Neural progenitor cell (in vitro differentiated cells): ENCODE data around the gene INPP5D. TPM values are rescaled to one million over a fixed set of nuclear protein-coding genes. Genes with fewer than 3 reads are reported as not detected.

Experiments used
- DNase-seq: peaks from one replicate; pipeline ENCODE4 v3.0.0-alpha.2; 2016; ENCODE audit warnings: low spot score
- H2AFZ ChIP-seq: fragments of 200-600 bp; sonication (generic); replicated peaks from 2 replicates; pipeline ENCODE4 v1.6.1; 2016; ENCODE audit warnings: antibody characterized with exemption
- H3F3A ChIP-seq: fragments of 200-600 bp; sonication (generic); 2 replicates; pipeline ENCODE4 v1.6.1; 2016; ENCODE audit warnings: antibody characterized with exemption, low read depth
- H3K27ac ChIP-seq: fragments of 200-600 bp; sonication (generic); 2 replicates; pipeline ENCODE4 v1.5.1; 2016; ENCODE audit warnings: mild to moderate bottlenecking
- H3K27me3 ChIP-seq: fragments of 200-600 bp; sonication (generic); 2 replicates; pipeline ENCODE4 v1.6.1; 2016; ENCODE audit warnings: mild to moderate bottlenecking, moderate library complexity
- H3K36me3 ChIP-seq: fragments of 200-600 bp; sonication (generic); 2 replicates; pipeline ENCODE4 v1.5.1; 2016
- H3K4me1 ChIP-seq: fragments of 200-600 bp; sonication (generic); 2 replicates; pipeline ENCODE4 v1.6.1; 2016; ENCODE audit warnings: mixed run types
- H3K4me2 ChIP-seq: fragments of 200-600 bp; sonication (generic); 2 replicates; pipeline ENCODE4 v1.6.1; 2016
- H3K4me3 ChIP-seq: fragments of 200-600 bp; sonication (generic); 2 replicates; pipeline ENCODE4 v1.5.1; 2016
- H3K79me2 ChIP-seq: fragments of 200-600 bp; sonication (generic); 2 replicates; pipeline ENCODE4 v1.6.1; 2016; ENCODE audit warnings: low read depth
- H3K9ac ChIP-seq: fragments of 200-600 bp; sonication (generic); 2 replicates; pipeline ENCODE4 v1.6.1; 2016
- H3K9me3 ChIP-seq: fragments of 200-600 bp; sonication (generic); 2 replicates; pipeline ENCODE4 v1.5.1; 2016; ENCODE audit warnings: low read depth
- H4K20me1 ChIP-seq: fragments of 200-600 bp; sonication (generic); 2 replicates; pipeline ENCODE4 v1.6.1; 2016; ENCODE audit warnings: low read depth
- H3K27ac Mint-ChIP-seq: 3 replicates; pipeline ENCODE4 v1.8.0; 2021; ENCODE audit warnings: mixed read lengths
- H3K27me3 Mint-ChIP-seq: 2 replicates; pipeline ENCODE4 v1.8.0; 2022; ENCODE audit warnings: low read depth, mild to moderate bottlenecking, inconsistent platforms, moderate library complexity, mixed read lengths; ENCODE audit not compliant: insufficient read depth
- H3K36me3 Mint-ChIP-seq: 3 replicates; pipeline ENCODE4 v1.8.0; 2021; ENCODE audit warnings: mixed read lengths
- H3K4me1 Mint-ChIP-seq: 3 replicates; pipeline ENCODE4 v1.8.0; 2021; ENCODE audit warnings: mixed read lengths
- H3K4me3 Mint-ChIP-seq: 3 replicates; pipeline ENCODE4 v1.8.0; 2021; ENCODE audit warnings: mild to moderate bottlenecking, moderate library complexity, mixed read lengths
- H3K9me3 Mint-ChIP-seq: 3 replicates; pipeline ENCODE4 v1.8.0; 2020; ENCODE audit warnings: mixed read lengths
- EZH2 ChIP-seq: fragments of 200-600 bp; sonication (generic); IDR thresholded peaks from 2 replicates; pipeline ENCODE4 v1.6.1; 2017; ENCODE audit warnings: antibody characterized with exemption, mild to moderate bottlenecking, moderate library complexity
- EZH2phosphoT487 ChIP-seq: fragments of 200-600 bp; sonication (generic); IDR thresholded peaks from 2 replicates; pipeline ENCODE4 v1.6.1; 2017; ENCODE audit warnings: antibody characterized with exemption
- total RNA-seq: library from RNA; depleted of rRNA; stranded (reverse); fragments of >200 nt; gene quantifications from 2 replicates; pipeline ENCODE4 v1.2.3, GENCODE V29; 2015; ENCODE audit warnings: low replicate concordance
- TF ChIP-seq, protein P1 (sequence below): fragments of 200-600 bp; sonication (generic); IDR thresholded peaks from 2 replicates; pipeline ENCODE4 v1.5.1; 2017; ENCODE audit warnings: antibody characterized with exemption, mild to moderate bottlenecking

The INPP5D gene
- total RNA-seq, 1 donor from 2014 or later = 4.2 TPM

GRCh38 chr2:233107011-233107410 is 46.9 kb downstream of the INPP5D start:
- Histone ChIP-seq H3K9me3 (no peaks in the 10 kb centered on the region), H3K4me3 (no peak overlapping the region), H3K36me3 (no peaks in the 10 kb centered on the region), H3F3A (no peaks in the 10 kb centered on the region), H3K9ac (no peak overlapping the region), H3K79me2 (no peaks in the 10 kb centered on the region), H3K4me2 (no peak overlapping the region), H2AFZ (no peak overlapping the region), H3K27ac (no peak overlapping the region), H4K20me1 (no peaks in the 10 kb centered on the region), H3K27me3 (no peaks in the 10 kb centered on the region), H3K4me1 (no peaks in the 10 kb centered on the region)
- H3K27me3 Mint-ChIP-seq = peaks cover 10% of the 10 kb centered on the region
- peaks cover 2% of the 10 kb centered on the region for H3K4me1 Mint-ChIP-seq
- no peak overlapping the region for H3K27ac Mint-ChIP-seq
- TF ChIP-seq, protein P1, sequence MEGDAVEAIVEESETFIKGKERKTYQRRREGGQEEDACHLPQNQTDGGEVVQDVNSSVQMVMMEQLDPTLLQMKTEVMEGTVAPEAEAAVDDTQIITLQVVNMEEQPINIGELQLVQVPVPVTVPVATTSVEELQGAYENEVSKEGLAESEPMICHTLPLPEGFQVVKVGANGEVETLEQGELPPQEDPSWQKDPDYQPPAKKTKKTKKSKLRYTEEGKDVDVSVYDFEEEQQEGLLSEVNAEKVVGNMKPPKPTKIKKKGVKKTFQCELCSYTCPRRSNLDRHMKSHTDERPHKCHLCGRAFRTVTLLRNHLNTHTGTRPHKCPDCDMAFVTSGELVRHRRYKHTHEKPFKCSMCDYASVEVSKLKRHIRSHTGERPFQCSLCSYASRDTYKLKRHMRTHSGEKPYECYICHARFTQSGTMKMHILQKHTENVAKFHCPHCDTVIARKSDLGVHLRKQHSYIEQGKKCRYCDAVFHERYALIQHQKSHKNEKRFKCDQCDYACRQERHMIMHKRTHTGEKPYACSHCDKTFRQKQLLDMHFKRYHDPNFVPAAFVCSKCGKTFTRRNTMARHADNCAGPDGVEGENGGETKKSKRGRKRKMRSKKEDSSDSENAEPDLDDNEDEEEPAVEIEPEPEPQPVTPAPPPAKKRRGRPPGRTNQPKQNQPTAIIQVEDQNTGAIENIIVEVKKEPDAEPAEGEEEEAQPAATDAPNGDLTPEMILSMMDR = no peak
- no peak for TF ChIP-seq EZH2phosphoT487
- TF ChIP-seq EZH2 = no peak
- no peaks in the 10 kb centered on the region for H3K36me3 Mint-ChIP-seq
- no peak overlapping the region for H3K4me3 Mint-ChIP-seq
- peaks cover 2% of the 10 kb centered on the region for H3K9me3 Mint-ChIP-seq
- no peak for DNase-seq

DNA sequence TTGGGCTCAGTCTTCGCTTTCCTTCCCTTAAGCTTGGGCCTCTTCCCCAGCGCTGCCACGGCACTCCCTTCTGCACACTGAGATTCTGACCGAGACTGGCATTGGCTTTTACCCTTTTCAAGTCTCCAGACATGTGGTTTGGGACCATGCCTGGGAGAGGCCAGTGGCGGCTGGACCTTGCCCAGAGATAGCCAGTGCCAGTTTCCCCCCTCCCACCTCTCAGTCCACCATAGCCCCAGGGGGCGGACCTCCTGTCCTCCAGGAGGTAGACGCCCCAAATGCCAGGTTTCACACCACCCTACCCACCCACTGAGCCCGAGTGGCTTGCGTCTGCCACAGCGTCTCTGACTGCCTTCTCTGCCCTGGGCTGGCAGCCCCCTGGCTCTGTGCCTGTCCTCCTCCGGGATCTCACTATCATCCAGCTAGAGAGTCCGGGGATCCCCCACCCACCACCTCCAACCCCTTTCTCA is 47.7 kb downstream of the INPP5D start:
- no peaks in the 10 kb centered on the region for H3K79me2 ChIP-seq
- no peak for DNase-seq
- Mint-ChIP-seq H3K36me3 (no peaks in the 10 kb centered on the region), H3K27me3 (peaks cover 10% of the 10 kb centered on the region), H3K9me3 (peaks cover 2% of the 10 kb centered on the region), H3K4me3 (no peak overlapping the region), H3K4me1 (peaks cover 3% of the 10 kb centered on the region), H3K27ac (no peak overlapping the region)
- TF ChIP-seq EZH2 (no peak), EZH2phosphoT487 (no peak)
- TF ChIP-seq, protein P1 = no peak
- no peaks in the 10 kb centered on the region for H3K4me1 ChIP-seq
- H3K9me3 ChIP-seq = no peaks in the 10 kb centered on the region
- no peak overlapping the region for H3K4me3 ChIP-seq
- no peaks in the 10 kb centered on the region for H3K36me3 ChIP-seq
- no peaks in the 10 kb centered on the region for H3K27me3 ChIP-seq
- H2AFZ ChIP-seq = no peak overlapping the region
- H3K27ac ChIP-seq = no peak overlapping the region
- no peak overlapping the region for H3K9ac ChIP-seq
- H3F3A ChIP-seq = no peaks in the 10 kb centered on the region
- no peak overlapping the region for H3K4me2 ChIP-seq
- H4K20me1 ChIP-seq = no peaks in the 10 kb centered on the region

GRCh38 chr2:233108611-233109490 is 48.7 kb downstream of the INPP5D start:
- Histone ChIP-seq H3K27ac (no peak overlapping the region), H3K4me2 (no peak overlapping the region), H3K36me3 (no peaks in the 10 kb centered on the region), H3K9me3 (no peaks in the 10 kb centered on the region), H3K27me3 (no peaks in the 10 kb centered on the region), H2AFZ (no peak overlapping the region), H3K79me2 (no peaks in the 10 kb centered on the region), H3K9ac (no peak overlapping the region), H3K4me1 (no peaks in the 10 kb centered on the region), H3F3A (no peaks in the 10 kb centered on the region), H3K4me3 (no peak overlapping the region), H4K20me1 (no peaks in the 10 kb centered on the region)
- Mint-ChIP-seq H3K27ac (peak overlapping the region; percentile 87), H3K4me3 (no peak overlapping the region), H3K27me3 (peaks cover 10% of the 10 kb centered on the region), H3K4me1 (peaks cover 10% of the 10 kb centered on the region), H3K9me3 (no peaks in the 10 kb centered on the region), H3K36me3 (no peaks in the 10 kb centered on the region)
- DNase-seq = no peak
- TF ChIP-seq, protein P1 = no peak
- TF ChIP-seq EZH2 (no peak), EZH2phosphoT487 (no peak)
